ENCODE data around the gene TMEM238L. TPM values are rescaled to one million over a fixed set of nuclear protein-coding genes. Genes with fewer than 3 reads are reported as not detected.
"Not testable (repeated sequence)": the region's sequence is repeated elsewhere in the genome, so short reads cannot be mapped to it uniquely, and the experiment has no call there.

Gene TMEM238L, protein sequence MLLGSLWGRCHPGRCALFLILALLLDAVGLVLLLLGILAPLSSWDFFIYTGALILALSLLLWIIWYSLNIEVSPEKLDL
- total RNA-seq: not detected

- Mint-ChIP-seq H3K4me1 (ENCODE audit: low read depth) (no peaks in the 10 kb centered on the region), H3K36me3 (ENCODE audit: insufficient read depth in 2 of 2) (no peaks in the 10 kb centered on the region), H3K4me3 (no peak within 1 kb of the TSS), H3K9me3 (no peaks in the 10 kb centered on the region), H3K27ac (no peak within 1 kb of the TSS), H3K27me3 (ENCODE audit: low read depth) (no peaks in the 10 kb centered on the region)
- ATAC-seq (replicated peaks in 1 of 2) (no peak), DNase-seq (no peak)
These were observed at the start of gene TMEM238L for GRCh38 chr17:10803830-10804475. TMEM238L (minus strand) TSS chr17:10804099; CDS start chr17:10803963, 136 bp downstream.

DNA sequence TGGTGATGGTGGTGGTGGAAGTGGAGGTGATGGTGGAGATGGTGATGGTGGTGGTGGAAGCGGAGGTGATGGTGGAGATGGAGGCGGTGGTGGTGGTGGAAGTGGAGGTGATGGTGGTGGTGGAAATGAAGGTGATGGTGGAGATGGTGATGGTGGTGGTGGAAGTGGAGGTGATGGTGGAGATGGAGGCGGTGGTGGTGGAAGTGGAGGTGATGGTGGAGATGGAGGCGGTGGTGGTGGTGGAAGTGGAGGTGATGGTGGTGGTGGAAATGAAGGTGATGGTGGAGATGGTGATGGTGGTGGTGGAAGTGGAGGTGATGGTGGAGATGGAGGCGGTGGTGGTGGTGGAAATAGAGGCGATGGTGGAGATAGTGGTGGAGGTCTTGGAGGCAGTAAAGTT is 42.7 kb upstream of the TMEM238L start:
- not testable (repeated sequence) for H3K9me3 Mint-ChIP-seq; H3K4me3 Mint-ChIP-seq; H3K36me3 Mint-ChIP-seq (ENCODE audit: insufficient read depth in 2 of 2); H3K27ac Mint-ChIP-seq; H3K4me1 Mint-ChIP-seq (ENCODE audit: low read depth); ATAC-seq (replicated peaks in 1 of 2); H3K27me3 Mint-ChIP-seq (ENCODE audit: low read depth); DNase-seq

- ATAC-seq (replicated peaks in 1 of 2): no peak
- Mint-ChIP-seq H3K4me3 (peak overlapping the region; percentile 86 to 89), H3K9me3 (no peaks in the 10 kb centered on the region), H3K36me3 (ENCODE audit: insufficient read depth in 2 of 2) (no peaks in the 10 kb centered on the region), H3K4me1 (ENCODE audit: low read depth) (peaks cover 9% of the 10 kb centered on the region), H3K27ac (no peak overlapping the region), H3K27me3 (ENCODE audit: low read depth) (peaks cover 8% of the 10 kb centered on the region)
- no peak for DNase-seq
These were observed 41.5 kb upstream of the TMEM238L start for GRCh38 chr17:10845388-10845751.

- Mint-ChIP-seq H3K36me3 (ENCODE audit: insufficient read depth in 2 of 2) (no peaks in the 10 kb centered on the region), H3K27me3 (ENCODE audit: low read depth) (peaks cover 8% of the 10 kb centered on the region), H3K4me1 (ENCODE audit: low read depth) (peaks cover 9% of the 10 kb centered on the region), H3K27ac (no peak overlapping the region), H3K9me3 (no peaks in the 10 kb centered on the region), H3K4me3 (peak overlapping the region; percentile 86 to 89)
- DNase-seq: peak; percentile 73 to 78
- ATAC-seq (replicated peaks in 1 of 2): peak; percentile 92 to 96
These were observed 40.9 kb upstream of the TMEM238L start for GRCh38 chr17:10844621-10845387.

DNA sequence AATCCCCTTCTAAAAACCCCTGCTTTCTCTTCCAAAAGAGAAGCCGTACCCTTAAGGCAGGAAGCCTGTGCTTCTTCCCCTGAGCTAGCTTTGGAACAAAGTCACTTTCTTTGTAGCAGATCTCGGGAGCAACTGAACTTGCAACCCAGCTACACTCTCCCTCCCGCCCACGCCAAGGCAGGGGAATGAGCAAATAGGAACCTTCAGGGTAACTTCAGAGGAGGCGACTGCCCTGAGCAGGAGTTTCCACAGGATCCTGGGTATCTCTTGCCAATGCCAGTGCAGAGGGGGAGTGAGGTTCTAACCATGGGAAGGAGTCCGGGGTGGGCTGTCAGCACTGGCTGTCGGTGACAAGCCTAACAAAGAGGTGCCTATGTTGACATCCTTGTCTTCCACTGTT is 39.9 kb upstream of the TMEM238L start:
- peaks cover 8% of the 10 kb centered on the region for H3K27me3 Mint-ChIP-seq (ENCODE audit: low read depth)
- H3K9me3 Mint-ChIP-seq: no peaks in the 10 kb centered on the region
- no peaks in the 10 kb centered on the region for H3K36me3 Mint-ChIP-seq (ENCODE audit: insufficient read depth in 2 of 2)
- H3K4me1 Mint-ChIP-seq (ENCODE audit: low read depth): peaks cover 9% of the 10 kb centered on the region
- ATAC-seq (replicated peaks in 1 of 2) (no peak), DNase-seq (no peak)
- H3K27ac Mint-ChIP-seq: no peak overlapping the region
- H3K4me3 Mint-ChIP-seq: peak overlapping the region in 1 of 2 donors; percentile 46

DNA sequence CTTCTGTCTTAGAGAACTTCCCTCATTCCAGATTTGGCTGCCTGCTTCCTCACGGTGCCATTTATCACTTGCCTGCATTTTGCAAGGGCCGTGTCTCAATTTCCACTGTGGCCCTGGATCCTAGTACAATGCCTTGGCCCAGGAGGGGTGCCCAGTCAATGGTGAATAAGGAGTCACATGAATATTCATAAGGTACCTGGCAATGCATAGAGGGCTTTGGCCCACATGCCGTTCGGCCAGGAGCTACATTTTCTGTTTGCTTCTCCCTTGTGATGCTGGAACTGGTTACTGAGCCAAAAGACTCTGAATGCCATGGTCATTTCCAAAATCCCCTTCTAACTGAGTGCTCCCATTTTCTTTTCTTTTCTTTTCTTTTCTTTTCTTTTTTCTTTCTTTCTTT is 38.8 kb upstream of the TMEM238L start:
- H3K27ac Mint-ChIP-seq: no peak overlapping the region
- H3K4me1 Mint-ChIP-seq (ENCODE audit: low read depth): peaks cover 9% of the 10 kb centered on the region
- H3K36me3 Mint-ChIP-seq (ENCODE audit: insufficient read depth in 2 of 2): no peaks in the 10 kb centered on the region
- no peaks in the 10 kb centered on the region for H3K9me3 Mint-ChIP-seq
- no peak for DNase-seq
- peaks cover 8% of the 10 kb centered on the region for H3K27me3 Mint-ChIP-seq (ENCODE audit: low read depth)
- no peak for ATAC-seq (replicated peaks in 1 of 2)
- H3K4me3 Mint-ChIP-seq: no peak overlapping the region

GRCh38 chr17:10838682-10839081 is 34.8 kb upstream of the TMEM238L start:
- H3K4me1 Mint-ChIP-seq (ENCODE audit: low read depth): no peaks in the 10 kb centered on the region
- H3K9me3 Mint-ChIP-seq: no peaks in the 10 kb centered on the region
- H3K27ac Mint-ChIP-seq: no peak overlapping the region
- H3K27me3 Mint-ChIP-seq (ENCODE audit: low read depth): peaks cover 3% of the 10 kb centered on the region
- no peaks in the 10 kb centered on the region for H3K36me3 Mint-ChIP-seq (ENCODE audit: insufficient read depth in 2 of 2)
- DNase-seq: no peak
- H3K4me3 Mint-ChIP-seq: no peak overlapping the region
- ATAC-seq (replicated peaks in 1 of 2): no peak

GRCh38 chr17:10837921-10838320 is 34.0 kb upstream of the TMEM238L start, which contains the start of gene PIRT:
PIRT (minus strand) TSS chr17:10838087; CDS start chr17:10825645, 12,442 bp downstream.
- ATAC-seq (replicated peaks in 1 of 2): no peak
- no peak for DNase-seq
- Mint-ChIP-seq H3K27ac (no peak within 1 kb of the TSS), H3K9me3 (no peaks in the 10 kb centered on the region), H3K4me3 (no peak within 1 kb of the TSS), H3K27me3 (ENCODE audit: low read depth) (no peaks in the 10 kb centered on the region), H3K4me1 (ENCODE audit: low read depth) (no peaks in the 10 kb centered on the region), H3K36me3 (ENCODE audit: insufficient read depth in 2 of 2) (no peaks in the 10 kb centered on the region)

DNA sequence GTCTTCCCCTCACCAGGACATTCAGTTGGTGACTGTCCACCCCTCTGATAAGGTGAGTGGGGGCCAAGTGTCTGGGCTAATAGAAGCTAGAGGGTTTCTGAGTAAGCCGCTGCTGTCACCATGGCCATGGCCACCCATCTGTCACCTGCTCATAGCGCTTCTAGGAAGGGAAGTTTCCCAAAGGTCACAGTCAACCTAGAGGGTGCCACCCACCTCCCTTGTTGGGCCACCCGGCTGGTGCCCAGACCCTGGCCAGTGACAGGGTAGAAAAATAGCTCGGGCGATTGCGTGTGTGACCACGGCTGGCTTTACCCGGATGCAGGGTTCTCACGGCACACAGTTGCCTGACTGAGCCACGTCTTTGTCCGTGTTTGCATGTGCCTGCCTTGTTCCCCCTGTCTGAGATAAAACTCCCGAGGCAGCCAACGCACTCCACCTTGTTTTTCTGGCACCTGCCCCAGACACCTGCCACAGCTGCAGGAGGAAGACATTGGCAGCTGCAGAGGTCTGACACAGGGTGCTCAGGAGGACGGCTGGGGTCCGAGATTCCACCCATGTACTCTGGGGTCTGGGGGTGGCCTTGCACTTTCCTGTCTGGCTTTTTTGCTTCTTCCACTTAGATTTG is 33.2 kb upstream of the TMEM238L start:
- H3K4me3 Mint-ChIP-seq: no peak overlapping the region
- no peaks in the 10 kb centered on the region for H3K9me3 Mint-ChIP-seq
- ATAC-seq (replicated peaks in 1 of 2) (no peak), DNase-seq (no peak)
- no peaks in the 10 kb centered on the region for H3K36me3 Mint-ChIP-seq (ENCODE audit: insufficient read depth in 2 of 2)
- no peaks in the 10 kb centered on the region for H3K4me1 Mint-ChIP-seq (ENCODE audit: low read depth)
- no peaks in the 10 kb centered on the region for H3K27me3 Mint-ChIP-seq (ENCODE audit: low read depth)
- no peak overlapping the region for H3K27ac Mint-ChIP-seq

DNA sequence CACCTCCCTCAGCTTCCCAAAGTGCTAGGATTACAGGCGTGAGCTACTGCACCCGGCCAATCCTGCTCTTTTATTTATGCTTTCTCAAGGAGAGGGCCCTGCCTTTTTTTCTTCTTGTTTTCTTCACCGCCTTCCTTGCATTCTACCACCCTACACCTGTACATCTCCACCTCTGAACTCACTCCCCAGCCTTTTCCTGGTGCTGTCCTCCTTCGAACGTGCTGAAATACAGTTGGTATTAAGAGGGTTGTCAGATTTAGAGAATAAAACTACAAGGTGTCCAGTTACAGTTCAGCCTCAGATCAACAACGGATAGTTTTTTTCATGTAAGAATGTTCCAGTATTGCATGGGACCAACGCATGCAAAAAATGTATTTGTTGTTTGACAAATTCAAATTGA is 32.2 kb upstream of the TMEM238L start:
- no peak for DNase-seq

GRCh38 chr17:10831696-10832095 is 27.8 kb upstream of the TMEM238L start:
- Mint-ChIP-seq H3K27ac (no peak overlapping the region), H3K27me3 (ENCODE audit: low read depth) (peaks cover 9% of the 10 kb centered on the region), H3K36me3 (ENCODE audit: insufficient read depth in 2 of 2) (no peaks in the 10 kb centered on the region), H3K4me3 (no peak overlapping the region), H3K4me1 (ENCODE audit: low read depth) (no peaks in the 10 kb centered on the region), H3K9me3 (no peaks in the 10 kb centered on the region)
- DNase-seq (no peak), ATAC-seq (replicated peaks in 1 of 2) (no peak)

More for the DNA sequence above, 32.2 kb upstream of the TMEM238L start:
- ATAC-seq (replicated peaks in 1 of 2): no peak
- Mint-ChIP-seq H3K27me3 (ENCODE audit: low read depth) (no peaks in the 10 kb centered on the region), H3K4me3 (no peak overlapping the region), H3K36me3 (ENCODE audit: insufficient read depth in 2 of 2) (no peaks in the 10 kb centered on the region), H3K27ac (no peak overlapping the region), H3K9me3 (no peaks in the 10 kb centered on the region), H3K4me1 (ENCODE audit: low read depth) (no peaks in the 10 kb centered on the region)

GRCh38 chr17:10827898-10828552 is 24.1 kb upstream of the TMEM238L start:
- Mint-ChIP-seq H3K27ac (no peak overlapping the region), H3K4me3 (no peak overlapping the region), H3K36me3 (ENCODE audit: insufficient read depth in 2 of 2) (no peaks in the 10 kb centered on the region), H3K9me3 (no peaks in the 10 kb centered on the region), H3K4me1 (ENCODE audit: low read depth) (no peaks in the 10 kb centered on the region), H3K27me3 (ENCODE audit: low read depth) (peaks cover 9% of the 10 kb centered on the region)
- no peak for DNase-seq
- no peak for ATAC-seq (replicated peaks in 1 of 2)

GRCh38 chr17:10824874-10825273 is 21.0 kb upstream of the TMEM238L start:
- Mint-ChIP-seq H3K27me3 (ENCODE audit: low read depth) (peaks cover 9% of the 10 kb centered on the region), H3K27ac (no peak overlapping the region), H3K4me1 (ENCODE audit: low read depth) (no peaks in the 10 kb centered on the region), H3K9me3 (no peaks in the 10 kb centered on the region), H3K36me3 (ENCODE audit: insufficient read depth in 2 of 2) (no peaks in the 10 kb centered on the region), H3K4me3 (no peak overlapping the region)
- no peak for ATAC-seq (replicated peaks in 1 of 2)
- DNase-seq: no peak

Measured in activated T-cell treated with anti-CD3 and anti-CD28 coated beads, Interleukin-2, amount 50 U/mL, for 72 hours (primary cell).